Thyroid gland (tissue), 4 donors: ENCODE measurements around the gene CDYL. TPM values are rescaled to one million over a fixed set of nuclear protein-coding genes. Genes with fewer than 3 reads are reported as not detected.
A peak's percentile ranks its signal among the peaks of the same experiment; 100 is the strongest.

ENCODE experiments used
- DNase-seq, 2 donors: peaks; one replicate each; pipeline ENCODE4 v3.0.0-alpha.2; 2019
- H3K27ac ChIP-seq, 3 donors: fragments of 200-600 bp; sonication (generic); 1 replicate in 2 of 3; 2 replicates in 1 of 3; pipeline ENCODE4 v1.5.1; 2016 to 2019; ENCODE audit warnings: mild to moderate bottlenecking in 1 of 3, moderate library complexity in 1 of 3
- H3K27me3 ChIP-seq: fragments of 200-600 bp; sonication (generic); one replicate; pipeline ENCODE4 v1.5.1; 2019
- H3K36me3 ChIP-seq, 2 donors: fragments of 200-600 bp; sonication (generic); one replicate each; pipeline ENCODE4 v1.5.1; 2016 to 2019
- H3K4me1 ChIP-seq, 2 donors: fragments of 200-600 bp; sonication (generic); one replicate each; pipeline ENCODE4 v1.5.1; 2017 to 2019
- H3K4me3 ChIP-seq, 3 donors: fragments of 200-600 bp; sonication (generic); replicated peaks in 1 of 3; 1 replicate in 2 of 3; 2 replicates in 1 of 3; pipeline ENCODE4 v1.5.1; 2016; ENCODE audit warnings: mild to moderate bottlenecking in 1 of 3
- H3K9me3 ChIP-seq: fragments of 200-600 bp; sonication (generic); one replicate; pipeline ENCODE4 v1.5.1; 2017
- CTCF ChIP-seq, 6 experiments: fragments of 200-600 bp in 3 of 6; fragments of 450-650 bp in 3 of 6; sonication (generic) in 3 of 6; IDR thresholded peaks; one replicate each; pipeline ENCODE4 v1.5.1; 2016 to 2019; ENCODE audit warnings: antibody characterized with exemption in 6 of 6, mild to moderate bottlenecking in 2 of 6, inconsistent platforms in 1 of 6, moderate library complexity in 1 of 6
- POLR2A ChIP-seq, 2 donors: fragments of 450-650 bp; IDR thresholded peaks; one replicate each; pipeline ENCODE4 v1.6.1; 2017; ENCODE audit warnings: antibody characterized with exemption in 2 of 2, mild to moderate bottlenecking in 2 of 2, moderate library complexity in 1 of 2
- WGBS, 2 donors: methylation state at CpG; one replicate each; pipeline ENCODE4 v1.1.5; 2017; 5-methylcytosine and 5-hydroxymethylcytosine counted together
- intact Hi-C: fragments of 100-400 bp; cut with DNase I; formaldehyde crosslinking; loops from one replicate; pipeline ENCODE4 v1.15.1; 2023
- total RNA-seq, 4 donors: library from RNA; depleted of rRNA; stranded (reverse); fragments of >200 nt; gene quantifications; one replicate each; pipeline ENCODE4 v1.2.3, GENCODE V29; 2016

The CDYL gene
- total RNA-seq, 4 donors from 2014 or later = 22.6 to 61.4 (median 43.7) TPM

GRCh38 chr6:4973982-4974745 is 198.0 kb downstream of the CDYL start:
- no peaks in the 10 kb centered on the region for H3K4me1 ChIP-seq
- no peak overlapping the region for H3K27ac ChIP-seq
- WGBS, 2 donors = 25 to 33% methylated on average over 9 to 13 of the region's 14 CpGs
- H3K9me3 ChIP-seq = no peaks in the 10 kb centered on the region
- intact Hi-C loops = no loop called here
- DNase-seq = peak; percentile 13 to 26
- H3K4me3 ChIP-seq = no peak overlapping the region
- H3K27me3 ChIP-seq = no peaks in the 10 kb centered on the region
- H3K36me3 ChIP-seq = no peaks in the 10 kb centered on the region
- TF ChIP-seq POLR2A (IDR thresholded peaks at IDR 0.05) (no peak), CTCF (IDR thresholded peaks at IDR 0.05) (no peak)

GRCh38 chr6:4974962-4975361 is 198.8 kb downstream of the CDYL start:
- DNase-seq = no peak
- 78 to 92% methylated on average over 8 of the region's 8 CpGs for WGBS, 2 donors
- Histone ChIP-seq H3K27ac (no peak overlapping the region), H3K9me3 (no peaks in the 10 kb centered on the region), H3K36me3 (no peaks in the 10 kb centered on the region), H3K27me3 (no peaks in the 10 kb centered on the region), H3K4me1 (no peaks in the 10 kb centered on the region), H3K4me3 (no peak overlapping the region)
- intact Hi-C loops = no loop called here
- TF ChIP-seq POLR2A (IDR thresholded peaks at IDR 0.05) (no peak), CTCF (IDR thresholded peaks at IDR 0.05) (no peak)

- Histone ChIP-seq H3K27me3 (no peaks in the 10 kb centered on the region), H3K9me3 (no peaks in the 10 kb centered on the region), H3K27ac (no peak overlapping the region), H3K4me3 (no peak overlapping the region), H3K4me1 (no peaks in the 10 kb centered on the region), H3K36me3 (no peaks in the 10 kb centered on the region)
- no peak for DNase-seq
- WGBS, 2 donors = 72 to 79% methylated on average over 3 of the region's 3 CpGs
- intact Hi-C loops = no loop called here
- TF ChIP-seq POLR2A (IDR thresholded peaks at IDR 0.05) = no peak
- TF ChIP-seq CTCF (IDR thresholded peaks at IDR 0.05) = no peak
Measured at GRCh38 chr6:4975506-4975905, 199.3 kb downstream of the CDYL start.

GRCh38 chr6:4977468-4977867 is 201.3 kb downstream of the CDYL start:
- Histone ChIP-seq H3K36me3 (no peaks in the 10 kb centered on the region), H3K4me1 (no peaks in the 10 kb centered on the region), H3K27me3 (no peaks in the 10 kb centered on the region), H3K27ac (no peak overlapping the region), H3K9me3 (no peaks in the 10 kb centered on the region), H3K4me3 (no peak overlapping the region)
- no peak for TF ChIP-seq CTCF (IDR thresholded peaks at IDR 0.05)
- TF ChIP-seq POLR2A (IDR thresholded peaks at IDR 0.05) = no peak
- DNase-seq = no peak
- intact Hi-C loops = no loop called here
- WGBS, 2 donors = 70 to 76% methylated on average over 5 of the region's 5 CpGs

- Histone ChIP-seq H3K27me3 (no peaks in the 10 kb centered on the region), H3K9me3 (no peaks in the 10 kb centered on the region), H3K4me1 (no peaks in the 10 kb centered on the region), H3K36me3 (no peaks in the 10 kb centered on the region), H3K4me3 (no peak overlapping the region), H3K27ac (no peak overlapping the region)
- WGBS, 2 donors = 63 to 66% methylated on average over 3 of the region's 3 CpGs
- DNase-seq = no peak
- TF ChIP-seq POLR2A (IDR thresholded peaks at IDR 0.05) (no peak), CTCF (IDR thresholded peaks at IDR 0.05) (no peak)
- intact Hi-C loops = no loop called here
Measured at GRCh38 chr6:4979426-4979825, 203.2 kb downstream of the CDYL start.
